C4-2B (cell line): Measurements from ENCODE around the gene HK1.

Experiments used
- H3K27ac ChIP-seq: fragments of 450-650 bp; 2 replicates; pipeline ENCODE4 v1.5.1; 2017
- CTCF ChIP-seq: fragments of 450-650 bp; conservative IDR thresholded peaks from 2 replicates; pipeline ENCODE4 v1.5.1; 2017; ENCODE audit warnings: mild to moderate bottlenecking
- ZFX ChIP-seq: fragments of 450-650 bp; IDR thresholded peaks from 2 replicates; pipeline ENCODE4 v1.6.1; 2017

HK1 gene

GRCh38 chr10:69419096-69419743 lies 140.9 kb downstream of the HK1 start:
- TF ChIP-seq CTCF (no peak), ZFX (no peak)

GRCh38 chr10:69419744-69420126 lies 141.4 kb downstream of the HK1 start:
- no peak overlapping the region for H3K27ac ChIP-seq
- TF ChIP-seq CTCF (no peak), ZFX (no peak)

More at GRCh38 chr10:69419096-69419743, 140.9 kb downstream of the HK1 start:
- H3K27ac ChIP-seq: no peak overlapping the region

GRCh38 chr10:69421611-69422308 lies 143.5 kb downstream of the HK1 start:
- H3K27ac ChIP-seq: no peak overlapping the region
- TF ChIP-seq ZFX: no peak

- no peak overlapping the region for H3K27ac ChIP-seq
- TF ChIP-seq CTCF (no peak), ZFX (no peak)
Measured at GRCh38 chr10:69422676-69423075, 144.4 kb downstream of the HK1 start.

- H3K27ac ChIP-seq: peak overlapping the region; percentile 76; the same call in 1 of the 2 replicates
- TF ChIP-seq ZFX (no peak), CTCF (no peak)
Measured at GRCh38 chr10:69425041-69425440, 146.7 kb downstream of the HK1 start.

GRCh38 chr10:69425511-69426298 lies 147.4 kb downstream of the HK1 start:
- TF ChIP-seq ZFX (no peak), CTCF (no peak)
- H3K27ac ChIP-seq: peak overlapping the region; percentile 76

GRCh38 chr10:69426376-69426727 lies 148.1 kb downstream of the HK1 start:
- no peak for TF ChIP-seq ZFX
- no peak for TF ChIP-seq CTCF
- peak overlapping the region; percentile 76 for H3K27ac ChIP-seq
